Esophagus mucosa (tissue), 1 donor: ENCODE measurements around the gene RAC2. TPM values are rescaled to one million over a fixed set of nuclear protein-coding genes. Genes with fewer than 3 reads are reported as not detected.
"Not testable (repeated sequence)": the region's sequence is repeated elsewhere in the genome, so short reads cannot be mapped to it uniquely, and the experiment has no call there.

Experiments
- ATAC-seq: fragments of 200-7000 bp; cut with Tn5 transposase; one replicate; pipeline ENCODE4 v1.9.1; 2020
- total RNA-seq: library from RNA; stranded (reverse); gene quantifications from one replicate; pipeline ENCODE4 v1.2.4, GENCODE V29; 2023
- donor health status: DM: yes; HTN: yes; CAD: no.

RAC2 gene
- total RNA-seq, 1 donor from 2014 or later: 19.0 TPM

DNA sequence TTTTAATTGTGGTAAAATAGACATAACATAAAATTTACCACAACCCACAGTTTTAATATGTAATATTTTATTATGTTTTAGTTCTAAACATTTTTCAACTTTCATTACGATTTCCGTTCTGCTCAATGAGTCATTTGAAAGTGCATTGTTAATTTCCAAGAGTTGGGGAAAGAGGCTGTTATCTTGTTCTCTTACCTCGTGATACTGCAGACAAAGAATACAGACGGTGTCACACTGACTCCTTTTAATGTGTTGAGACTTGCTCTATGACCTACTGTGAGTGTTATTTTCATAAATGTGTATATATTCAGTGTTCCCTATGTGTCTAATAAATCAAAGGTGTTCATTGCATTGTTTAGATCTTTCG lies 10.8 kb upstream of the RAC2 start:
- peak; percentile 27 for ATAC-seq

GRCh38 chr22:37254209-37254866 lies 10.3 kb upstream of the RAC2 start:
- no peak for ATAC-seq

GRCh38 chr22:37253126-37253660 lies 9.1 kb upstream of the RAC2 start:
- ATAC-seq: no peak

DNA sequence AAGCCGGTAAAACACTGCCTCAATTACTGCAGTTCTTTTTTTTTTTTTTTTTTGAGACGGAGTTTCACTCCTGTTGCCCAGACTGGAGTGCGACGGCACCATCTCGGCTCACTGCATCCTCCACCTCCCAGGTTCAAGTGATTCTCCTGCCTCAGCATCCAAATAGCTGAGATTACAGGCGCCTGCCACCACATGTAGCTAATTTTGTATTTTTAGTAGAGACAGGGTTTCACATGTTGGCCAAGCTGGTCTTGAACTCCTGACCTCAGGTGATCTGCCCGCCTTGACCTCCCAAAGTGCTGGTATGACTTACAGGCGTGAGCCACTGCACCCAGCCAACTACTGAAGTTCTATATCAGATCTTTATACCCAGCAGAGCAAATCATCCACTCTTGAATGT lies 7.8 kb upstream of the RAC2 start:
- ATAC-seq: not testable (repeated sequence)

DNA sequence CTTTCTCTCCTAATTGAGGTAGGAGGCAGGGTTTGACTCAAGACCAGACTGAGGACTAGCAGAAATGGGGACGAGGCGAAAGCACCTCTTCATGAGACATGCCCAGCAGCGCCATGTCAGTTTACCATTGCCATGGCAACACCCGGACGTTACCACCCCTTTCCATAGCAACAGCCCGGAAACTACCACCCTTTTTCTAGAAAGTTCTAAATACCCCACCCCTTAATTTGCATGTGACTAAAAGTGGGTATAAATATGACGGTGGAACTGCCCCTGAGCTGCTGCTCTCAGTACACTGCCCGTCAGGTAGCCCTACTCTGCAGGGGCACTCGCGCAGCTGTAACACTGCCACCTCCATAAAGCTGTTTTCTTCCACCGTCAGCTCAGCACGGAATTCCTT lies 5.9 kb upstream of the RAC2 start:
- no peak for ATAC-seq

DNA sequence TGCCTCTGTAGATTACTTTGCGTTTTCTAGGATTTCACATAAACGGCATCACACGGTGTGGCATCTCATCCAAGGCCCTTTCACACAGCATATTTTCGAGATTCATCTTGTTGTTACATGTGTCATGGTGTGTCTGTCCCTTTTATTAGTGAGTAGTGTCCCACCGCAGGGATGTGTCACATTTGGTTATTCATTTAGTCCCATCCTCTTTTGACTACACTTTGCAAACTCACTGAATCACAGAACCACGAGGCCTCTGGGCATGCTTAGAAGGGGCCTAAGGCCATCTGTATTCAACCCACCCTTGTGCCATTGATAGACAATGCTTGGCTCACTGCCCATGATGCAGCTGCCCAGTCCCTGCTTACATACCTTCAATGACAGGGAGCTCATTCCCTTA lies 4.2 kb upstream of the RAC2 start:
- ATAC-seq: no peak

DNA sequence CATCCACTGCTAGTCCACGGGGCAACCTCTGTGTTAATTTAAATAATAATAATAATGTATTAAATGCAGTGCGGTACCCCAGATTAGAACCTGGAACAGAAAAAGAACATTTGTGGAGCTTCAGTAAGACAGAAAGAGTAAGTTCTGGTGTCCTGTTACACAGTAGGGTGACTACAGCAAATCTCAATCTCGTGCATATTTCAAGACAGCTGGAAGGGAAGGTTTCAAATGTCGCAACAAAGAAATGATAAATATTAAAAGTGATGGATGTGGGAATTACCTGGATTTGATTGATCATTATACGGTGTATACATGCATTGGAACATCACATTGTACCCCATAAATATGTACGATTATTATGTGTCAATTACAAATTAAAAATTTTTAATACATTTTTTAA lies 1.7 kb upstream of the RAC2 start:
- ATAC-seq: no peak

DNA sequence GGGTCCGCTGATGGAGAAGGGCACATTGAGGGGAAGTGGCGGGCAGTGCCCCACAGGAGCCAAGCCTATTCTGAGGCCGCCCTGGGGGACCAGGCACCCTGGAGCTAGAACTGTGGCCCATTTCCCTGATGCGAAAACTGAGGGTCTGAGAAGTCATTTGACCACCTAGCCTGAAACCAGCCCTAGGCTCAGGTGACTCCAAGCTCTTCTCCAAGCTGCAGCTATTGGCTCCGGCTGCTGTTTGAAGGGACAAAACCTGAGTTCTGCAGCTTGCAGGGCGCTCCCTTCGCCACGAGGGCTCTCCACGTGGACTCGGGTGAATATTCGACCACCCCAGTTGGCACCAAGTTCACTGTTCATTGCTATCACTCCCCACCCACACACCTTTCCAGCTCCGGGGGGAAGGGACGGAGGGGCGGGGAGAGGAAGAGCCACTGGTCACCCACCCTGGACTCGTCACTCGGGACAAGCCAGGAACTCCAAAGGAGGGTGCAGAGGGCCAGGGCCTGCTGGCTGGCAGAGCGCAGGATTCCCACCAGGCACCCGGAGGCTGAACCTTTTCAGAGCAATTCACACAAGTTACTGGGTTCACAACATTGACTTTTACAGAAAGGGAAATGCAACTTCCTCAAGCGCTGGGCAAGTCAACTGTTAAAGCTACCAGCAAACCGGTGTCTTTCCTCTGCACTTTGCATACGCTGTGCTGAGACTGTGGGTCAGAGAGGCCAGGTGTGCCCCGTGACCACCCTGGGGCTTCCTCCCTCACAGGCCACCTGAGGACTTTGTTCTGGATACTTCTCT lies 1.1 kb upstream of the RAC2 start:
- no peak for ATAC-seq

DNA sequence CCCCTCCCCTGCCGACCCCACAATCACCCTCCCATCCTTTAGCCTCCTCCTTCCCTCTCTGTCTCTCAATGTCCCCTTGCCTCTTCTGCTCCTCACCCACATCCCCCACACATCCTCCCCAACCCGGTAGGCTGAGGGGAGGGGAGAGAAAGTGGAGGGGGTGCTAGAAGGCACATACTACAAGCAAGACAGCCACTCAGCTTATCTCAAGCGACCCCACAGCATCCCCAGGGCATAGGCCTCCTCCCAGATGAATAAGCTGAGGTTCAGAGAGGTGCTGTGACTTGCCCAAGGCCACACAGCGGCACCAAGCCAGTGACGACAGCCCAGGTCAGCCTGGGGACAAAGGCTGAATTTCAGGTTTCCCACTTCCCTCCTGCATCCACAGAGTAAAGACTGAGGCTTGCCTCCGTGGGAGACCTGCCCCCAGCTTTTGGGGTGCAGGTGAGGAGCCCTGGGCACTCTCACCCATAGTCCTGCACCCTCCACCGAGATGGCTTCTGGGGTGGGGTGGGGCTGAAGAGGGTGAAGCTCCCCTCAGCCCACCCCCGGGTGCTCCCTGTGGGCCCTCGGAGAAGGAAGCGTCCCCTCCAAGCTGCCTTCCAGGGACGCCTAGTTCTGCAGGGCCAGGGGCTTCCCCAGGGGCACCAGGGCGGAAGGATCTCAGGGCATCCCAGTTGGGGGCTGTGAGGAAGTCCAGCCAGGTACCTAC lies 511 bp downstream of the RAC2 start:
- peak; percentile 42 for ATAC-seq

DNA sequence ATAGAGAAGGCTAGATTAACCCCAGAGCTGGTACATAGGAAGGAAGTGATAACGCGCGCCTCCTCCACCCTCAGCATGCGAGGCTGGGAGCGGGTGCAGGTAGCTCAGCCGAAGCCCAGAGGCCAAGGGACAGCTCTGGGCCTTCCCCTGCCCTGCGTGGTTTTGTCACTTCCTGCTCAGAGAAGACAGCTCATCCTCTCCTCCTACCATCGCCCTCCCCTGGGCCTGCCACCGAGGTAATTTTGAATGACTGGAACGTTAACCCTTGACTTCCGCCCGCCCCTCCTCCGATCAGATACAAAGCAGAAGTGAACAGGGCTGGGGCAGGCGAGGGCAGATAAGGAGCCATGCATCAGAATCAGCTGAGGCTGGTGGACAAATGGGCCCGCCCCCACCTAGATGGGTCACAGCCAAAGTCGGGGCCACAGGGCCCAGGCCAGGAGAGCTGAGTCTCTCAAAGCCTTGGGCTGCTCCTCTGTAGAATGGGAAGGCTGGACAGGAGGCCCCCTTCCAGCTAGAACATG lies 1.6 kb downstream of the RAC2 start:
- ATAC-seq: peak; percentile 71

DNA sequence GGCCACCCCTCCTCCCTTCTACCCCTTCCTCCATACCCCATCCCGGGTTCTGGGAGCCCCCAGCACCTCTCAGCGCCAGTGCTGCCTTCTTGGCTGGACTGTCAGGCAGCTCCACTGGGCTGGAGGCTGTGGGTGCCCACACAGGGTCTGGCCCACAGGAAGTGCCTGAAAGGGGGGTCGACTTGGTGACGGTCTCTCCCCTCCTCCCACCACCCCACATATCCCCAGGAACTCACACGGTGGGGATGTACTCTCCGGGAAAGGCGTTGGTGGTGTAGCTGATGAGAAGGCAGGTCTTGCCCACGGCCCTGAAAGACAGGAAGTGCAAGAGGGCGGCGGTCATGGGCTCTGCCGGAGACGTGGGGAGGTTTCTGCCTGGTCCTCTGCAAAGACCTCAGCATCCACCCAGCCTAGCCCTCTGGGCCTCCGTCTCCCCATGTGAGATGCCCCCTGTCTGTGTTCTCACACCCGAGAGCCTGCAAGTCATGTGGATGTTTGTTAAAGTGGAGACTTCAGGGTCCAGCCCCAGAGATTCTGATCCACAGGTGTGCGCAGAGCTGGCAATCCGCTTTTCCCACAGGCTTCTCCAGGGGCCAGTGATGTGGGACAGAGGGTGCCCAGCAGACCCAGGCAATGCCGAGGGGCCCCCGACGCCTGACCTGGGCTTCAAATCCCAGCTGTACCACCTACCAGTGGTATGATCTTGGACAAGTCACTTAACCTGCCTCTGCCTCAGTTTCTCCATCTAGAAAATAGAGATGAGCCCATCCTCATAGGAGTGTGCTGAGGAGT lies 2.5 kb downstream of the RAC2 start:
- ATAC-seq: no peak

DNA sequence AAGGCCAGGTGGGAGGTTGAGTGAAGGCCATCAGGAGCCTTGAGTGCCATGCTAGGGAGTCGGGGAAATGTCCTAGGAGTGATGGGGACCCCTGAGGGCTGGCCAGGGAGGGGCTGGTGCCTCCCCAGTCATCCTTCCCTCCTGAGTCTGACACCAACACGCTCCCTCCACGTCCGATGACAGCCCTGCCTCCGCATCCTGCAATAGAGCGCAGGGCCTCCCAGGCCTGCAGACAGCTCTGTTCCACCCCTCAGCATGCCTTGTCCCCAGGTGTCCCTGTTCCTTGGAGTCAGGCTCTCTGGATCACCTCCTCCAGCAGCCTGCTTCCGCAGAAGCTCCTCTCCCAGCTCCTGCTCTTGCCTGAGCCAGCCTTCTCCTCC lies 3.1 kb downstream of the RAC2 start:
- ATAC-seq: no peak

DNA sequence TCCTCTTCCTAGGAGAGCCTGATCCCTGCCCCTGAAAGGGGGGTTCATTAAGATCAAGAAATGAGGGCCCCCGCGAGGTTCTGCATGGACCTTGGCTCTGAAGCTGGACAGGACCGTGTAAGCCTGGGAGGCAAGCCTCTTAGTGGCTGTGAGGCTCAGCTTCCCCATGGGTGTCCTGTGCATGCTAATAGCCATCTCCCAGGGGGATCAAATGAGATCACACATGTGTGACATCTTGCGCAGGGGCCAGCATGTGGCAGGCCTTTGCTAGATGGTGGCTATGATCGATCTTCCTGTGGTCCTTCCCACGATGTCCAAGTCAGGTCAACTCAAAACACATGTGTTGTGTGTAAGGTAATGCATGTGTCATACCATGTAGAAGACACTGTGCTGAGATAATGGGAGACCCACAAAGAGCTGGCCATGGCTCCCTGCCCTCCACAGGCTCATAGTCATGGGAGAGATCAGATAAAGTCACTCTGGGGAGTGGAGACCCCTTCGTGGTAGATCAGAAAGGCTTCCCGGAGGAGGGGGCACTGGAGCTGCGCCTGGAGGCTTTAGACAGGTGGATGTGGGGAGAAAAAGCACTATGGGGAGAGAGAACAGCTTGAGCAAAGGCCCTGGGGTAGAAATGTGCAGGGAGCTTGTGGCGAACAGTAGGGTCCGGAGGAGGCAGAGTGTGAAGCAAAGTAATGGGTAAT lies 3.7 kb downstream of the RAC2 start:
- no peak for ATAC-seq

DNA sequence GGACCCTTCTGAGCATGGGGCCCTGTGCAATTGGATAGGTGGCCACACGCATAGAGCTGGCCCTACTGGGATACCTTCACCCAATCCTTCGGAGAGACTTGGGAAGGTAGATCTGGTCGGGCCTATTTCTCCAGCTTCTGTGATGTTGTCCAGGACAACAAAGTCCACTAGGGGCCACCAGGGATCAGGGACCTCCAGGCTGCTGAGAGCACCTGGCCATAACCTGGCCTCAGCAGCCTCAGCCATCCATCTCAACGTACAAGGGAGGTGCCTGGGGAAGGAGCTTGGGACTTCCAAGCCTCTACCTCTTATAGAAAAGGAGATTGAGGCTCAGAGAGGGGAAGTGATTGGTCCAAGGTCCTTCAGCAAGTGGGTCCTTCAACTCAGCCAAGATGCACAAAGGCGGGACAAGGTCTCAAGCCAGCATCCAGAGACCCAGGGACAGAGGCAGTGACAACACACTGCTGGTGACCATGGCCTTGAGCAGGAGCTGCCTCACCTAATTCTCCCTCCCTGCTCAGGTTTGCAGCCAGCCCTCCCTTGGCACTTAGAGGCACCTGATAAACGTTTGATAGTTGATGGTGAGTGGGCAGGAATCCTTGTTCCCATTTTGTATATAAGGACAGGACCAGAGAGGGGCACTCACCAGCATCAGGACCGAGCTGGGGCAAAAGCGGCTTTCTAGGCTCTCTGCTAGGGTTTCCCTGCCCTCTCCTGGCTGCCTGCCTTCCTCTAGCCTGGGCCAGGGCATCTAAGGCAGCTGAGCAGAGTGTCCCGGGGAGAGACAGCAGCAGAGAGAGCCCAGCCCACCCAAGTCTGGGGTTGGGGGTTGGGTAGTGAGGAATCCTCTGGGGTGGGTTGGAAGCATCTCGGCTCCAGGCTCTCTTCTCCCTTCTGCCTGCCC lies 4.5 kb downstream of the RAC2 start:
- no peak for ATAC-seq

- ATAC-seq: no peak
Measured at GRCh38 chr22:37237371-37238268, 6.4 kb downstream of the RAC2 start.

GRCh38 chr22:37235897-37236607 lies 8.0 kb downstream of the RAC2 start:
- no peak for ATAC-seq

DNA sequence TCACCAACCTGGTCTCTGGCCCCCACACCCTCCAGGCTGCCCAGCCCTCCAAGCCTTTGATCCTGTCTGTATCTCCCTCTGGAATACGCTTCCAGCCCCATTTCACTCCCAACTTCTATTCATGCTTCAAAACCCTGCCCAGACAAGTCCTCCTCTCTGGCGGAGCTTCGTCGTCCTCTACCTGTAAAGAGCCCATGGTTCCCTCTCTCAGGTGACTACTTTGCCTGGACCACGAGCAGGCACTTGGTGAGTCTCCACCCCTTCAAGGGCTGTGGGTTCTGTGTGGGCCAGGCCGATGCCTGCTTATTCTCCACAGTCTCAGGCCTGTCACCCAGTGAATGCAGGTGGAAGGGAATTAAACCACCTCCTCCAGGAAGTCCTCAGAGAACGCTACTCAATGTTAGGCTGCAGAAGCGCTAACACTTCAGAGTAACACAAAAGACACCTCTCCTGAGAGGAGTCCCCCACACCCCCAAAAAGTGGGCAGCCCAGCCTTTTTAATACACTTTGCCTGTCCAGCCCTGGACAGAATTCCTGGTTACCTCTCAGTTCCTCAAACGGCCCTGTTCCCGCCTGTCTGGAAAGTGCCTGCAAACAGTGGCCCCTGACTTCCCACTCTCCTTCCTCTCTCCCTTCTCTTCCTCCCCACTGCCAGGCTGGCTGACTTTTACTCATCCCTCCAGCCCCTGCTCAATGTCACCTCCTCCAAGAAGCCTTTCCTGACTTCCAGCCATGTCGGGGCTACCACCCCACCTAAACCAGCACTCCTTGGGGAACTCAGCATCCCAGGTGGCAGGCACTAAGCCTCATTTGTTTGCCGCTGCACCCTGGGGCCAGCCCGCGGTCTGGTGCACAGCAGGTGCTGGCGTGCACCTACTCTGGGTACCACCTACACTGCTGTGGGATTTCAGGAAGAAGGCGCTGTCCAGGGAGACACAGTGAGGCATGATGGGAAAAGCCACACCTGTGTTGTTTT lies 9.0 kb downstream of the RAC2 start:
- no peak for ATAC-seq
